NCI-H226 (cell line): Measurements from ENCODE around the gene SLC10A7.
A peak's percentile ranks its signal among the peaks of the same experiment; 100 is the strongest.

Experiments
- DNase-seq: peaks from one replicate; pipeline ENCODE4 v3.0.0-alpha.2; 2015

The SLC10A7 gene

GRCh38 chr4:146343776-146344175 is 178.0 kb downstream of the SLC10A7 start:
- no peak for DNase-seq

GRCh38 chr4:146343199-146343598 is 178.5 kb downstream of the SLC10A7 start:
- no peak for DNase-seq

- DNase-seq, result no peak
Measured at GRCh38 chr4:146342600-146343192, 179.0 kb downstream of the SLC10A7 start.

- DNase-seq, result no peak
Measured at GRCh38 chr4:146340798-146341197, 180.9 kb downstream of the SLC10A7 start.

GRCh38 chr4:146338512-146338911 is 183.2 kb downstream of the SLC10A7 start:
- DNase-seq, result peak; percentile 35

- DNase-seq, result peak; percentile 33
Measured at GRCh38 chr4:146336410-146336807, 185.3 kb downstream of the SLC10A7 start.

- DNase-seq, result no peak
Measured at GRCh38 chr4:146335763-146336409, 185.9 kb downstream of the SLC10A7 start.

GRCh38 chr4:146334862-146335449 is 186.8 kb downstream of the SLC10A7 start:
- DNase-seq, result no peak

GRCh38 chr4:146333895-146334262 is 187.9 kb downstream of the SLC10A7 start:
- DNase-seq, result no peak

GRCh38 chr4:146333187-146333894 is 188.4 kb downstream of the SLC10A7 start:
- peak; percentile 46 for DNase-seq

GRCh38 chr4:146330392-146330791 is 191.3 kb downstream of the SLC10A7 start:
- DNase-seq, result peak; percentile 38

- peak; percentile 56 for DNase-seq
Measured at GRCh38 chr4:146329050-146329716, 192.6 kb downstream of the SLC10A7 start.

GRCh38 chr4:146327859-146328650 is 193.7 kb downstream of the SLC10A7 start:
- no peak for DNase-seq

- no peak for DNase-seq
Measured at GRCh38 chr4:146318894-146319293, 202.8 kb downstream of the SLC10A7 start.

GRCh38 chr4:146317783-146318182 is 204.0 kb downstream of the SLC10A7 start:
- no peak for DNase-seq

- DNase-seq, result no peak
Measured at GRCh38 chr4:146315184-146315583, 206.6 kb downstream of the SLC10A7 start.

GRCh38 chr4:146311238-146311970 is 210.3 kb downstream of the SLC10A7 start:
- DNase-seq, result no peak

- DNase-seq, result no peak
Measured at GRCh38 chr4:146310319-146311021, 211.3 kb downstream of the SLC10A7 start.

- DNase-seq, result no peak
Measured at GRCh38 chr4:146308951-146309350, 212.8 kb downstream of the SLC10A7 start.

- no peak for DNase-seq
Measured at GRCh38 chr4:146302822-146303221, 218.9 kb downstream of the SLC10A7 start.

GRCh38 chr4:146299607-146300006 is 222.1 kb downstream of the SLC10A7 start:
- DNase-seq, result no peak
